ENCODE results near the gene CNTNAP1. TPM values are rescaled to one million over a fixed set of nuclear protein-coding genes. Genes with fewer than 3 reads are reported as not detected.

CNTNAP1 gene
- total and polyA plus RNA-seq, 9 of the 15 experiments (the other 6 are each of a cell fraction or from before 2014, with no cell fraction given) = 0.10 to 1.8 (median 0.62) TPM

DNA sequence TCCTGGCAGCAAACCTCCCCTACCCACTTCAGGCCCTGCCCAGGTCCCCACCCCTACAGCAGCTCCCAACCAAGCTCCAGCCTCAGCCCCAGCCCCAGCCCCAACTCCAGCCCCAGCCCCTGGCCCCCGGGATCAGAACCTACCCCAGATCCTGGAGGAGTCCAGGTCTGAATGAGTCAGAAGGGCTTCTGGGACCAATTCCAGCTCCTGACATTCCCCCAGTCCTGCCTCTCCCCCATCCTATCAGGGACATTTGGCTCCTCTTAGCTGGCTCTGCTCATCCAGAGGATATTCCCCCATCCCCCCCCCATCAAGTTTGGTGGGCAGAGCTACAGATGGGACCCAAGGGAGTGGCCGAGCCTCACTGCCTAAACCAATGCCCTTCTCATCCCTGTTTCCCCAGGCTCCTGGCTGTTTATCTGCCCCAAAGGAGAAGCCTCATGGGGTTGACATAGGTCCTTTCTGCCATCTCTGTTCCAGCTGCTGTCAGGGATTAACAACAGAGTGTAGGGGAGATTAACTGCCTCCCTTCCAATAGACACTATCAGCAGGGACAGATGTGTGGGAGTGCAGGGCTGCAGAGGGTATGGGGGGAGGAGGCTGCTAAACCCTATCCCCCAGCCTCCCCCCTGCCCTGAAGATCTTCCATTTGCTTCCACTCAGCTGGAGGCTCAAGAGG, 16.5 kb downstream of the CNTNAP1 start (continued):
- TF ChIP-seq ATF2 (CRISPR knock-in tag; IDR thresholded peaks at IDR 0.05) = no peak
- TF ChIP-seq, protein P1, sequence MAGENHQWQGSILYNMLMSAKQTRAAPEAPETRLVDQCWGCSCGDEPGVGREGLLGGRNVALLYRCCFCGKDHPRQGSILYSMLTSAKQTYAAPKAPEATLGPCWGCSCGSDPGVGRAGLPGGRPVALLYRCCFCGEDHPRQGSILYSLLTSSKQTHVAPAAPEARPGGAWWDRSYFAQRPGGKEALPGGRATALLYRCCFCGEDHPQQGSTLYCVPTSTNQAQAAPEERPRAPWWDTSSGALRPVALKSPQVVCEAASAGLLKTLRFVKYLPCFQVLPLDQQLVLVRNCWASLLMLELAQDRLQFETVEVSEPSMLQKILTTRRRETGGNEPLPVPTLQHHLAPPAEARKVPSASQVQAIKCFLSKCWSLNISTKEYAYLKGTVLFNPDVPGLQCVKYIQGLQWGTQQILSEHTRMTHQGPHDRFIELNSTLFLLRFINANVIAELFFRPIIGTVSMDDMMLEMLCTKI (IDR thresholded peaks at IDR 0.05; ENCODE audit: partially characterized antibody) = no peak
- TF ChIP-seq PTBP1 (IDR thresholded peaks at IDR 0.05; ENCODE audit: low read depth, low read length) = peak; percentile 97
- TF ChIP-seq NFXL1 (CRISPR knock-in tag; IDR thresholded peaks at IDR 0.05) = no peak
- peak; percentile 99 for TF ChIP-seq PHB2 (IDR thresholded peaks at IDR 0.05; ENCODE audit: low read depth)
- TF ChIP-seq PHF20 (IDR thresholded peaks at IDR 0.05; ENCODE audit: partially characterized antibody) = peak; percentile 52
- no peak for TF ChIP-seq ZNF146 (CRISPR knock-in tag; IDR thresholded peaks at IDR 0.05; ENCODE audit: unreplicated experiment)
- peak; percentile 20; the same call in 1 of the 2 replicates for TF ChIP-seq MAFF (IDR thresholded peaks at IDR 0.05; ENCODE audit: low read length)
- no peak for TF ChIP-seq TAF15 (IDR thresholded peaks at IDR 0.05; ENCODE audit: low read depth, low read length)
- TF ChIP-seq FUS (optimal IDR thresholded peaks at IDR 0.05; ENCODE audit: low read depth, low read length) = no peak
- TF ChIP-seq CCNT2 (IDR thresholded peaks at IDR 0.05; ENCODE audit: borderline replicate concordance, extremely low read depth, insufficient read length, low read depth, low read length) = peak; percentile 99
- TF ChIP-seq NFYB (IDR thresholded peaks at IDR 0.05; ENCODE audit: extremely low read depth, insufficient read length) = no peak
- no peak for TF ChIP-seq ZNF280B (CRISPR knock-in tag; IDR thresholded peaks at IDR 0.05)
- peak; percentile 98 for TF ChIP-seq FOXM1 (IDR thresholded peaks at IDR 0.05; ENCODE audit: low read depth)
- TF ChIP-seq FOXM1 (CRISPR knock-in tag; IDR thresholded peaks at IDR 0.05; ENCODE audit: low read depth) = no peak
- TF ChIP-seq NR1H2 (CRISPR knock-in tag; IDR thresholded peaks at IDR 0.05) = no peak
- TF ChIP-seq ZFP1 (CRISPR knock-in tag; IDR thresholded peaks at IDR 0.05) = no peak
- TF ChIP-seq HOXB6 (CRISPR knock-in tag; IDR thresholded peaks at IDR 0.05; ENCODE audit: borderline replicate concordance) = no peak
- TF ChIP-seq CBX1 (IDR thresholded peaks at IDR 0.05; ENCODE audit: low read depth) = 0 out of 2 replicates have a peak, but pooled peaks have one; percentile 39
- peak; percentile 85; the same call in 1 of the 2 replicates for TF ChIP-seq ERF (CRISPR knock-in tag; IDR thresholded peaks at IDR 0.05)
- TF ChIP-seq, protein P2, sequence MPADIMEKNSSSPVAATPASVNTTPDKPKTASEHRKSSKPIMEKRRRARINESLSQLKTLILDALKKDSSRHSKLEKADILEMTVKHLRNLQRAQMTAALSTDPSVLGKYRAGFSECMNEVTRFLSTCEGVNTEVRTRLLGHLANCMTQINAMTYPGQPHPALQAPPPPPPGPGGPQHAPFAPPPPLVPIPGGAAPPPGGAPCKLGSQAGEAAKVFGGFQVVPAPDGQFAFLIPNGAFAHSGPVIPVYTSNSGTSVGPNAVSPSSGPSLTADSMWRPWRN (IDR thresholded peaks at IDR 0.05; ENCODE audit: low read depth) = peak; percentile 94
- no peak for TF ChIP-seq ZNF717 (CRISPR knock-in tag; IDR thresholded peaks at IDR 0.05)
- peak; percentile 85; the same call in 1 of the 2 replicates for TF ChIP-seq PHF21A (IDR thresholded peaks at IDR 0.05; ENCODE audit: borderline replicate concordance, low read depth)
- peak; percentile 58 for TF ChIP-seq JUN (IDR thresholded peaks at IDR 0.05; ENCODE audit: borderline replicate concordance, low read depth, low read length)
- no peak for TF ChIP-seq JUN (CRISPR knock-in tag; IDR thresholded peaks at IDR 0.05; ENCODE audit: borderline replicate concordance)
- no peak for TF ChIP-seq GTF2E2 (tag; IDR thresholded peaks at IDR 0.05)
- peak; percentile 92 for TF ChIP-seq HLTF (IDR thresholded peaks at IDR 0.05)

Measured in K562 (cell line).